IMR-90 (cell line): Measurements from ENCODE around the gene NFATC3. TPM values are rescaled to one million over a fixed set of nuclear protein-coding genes. Genes with fewer than 3 reads are reported as not detected.

ENCODE experiments used
- ATAC-seq: fragments of 200-7000 bp; cut with Tn5 transposase; 2 replicates; pipeline ENCODE4 v1.9.1; 2020; ENCODE audit warnings: low read depth, mild to moderate bottlenecking, moderate library complexity
- BruUV-seq: library from RNA; stranded (reverse); fragments of 400-500 nt; replicated peaks from 2 replicates; lab custom pipeline; 2021; lab: Mats Ljungman, UMichigan
- CTCF ChIA-PET: fragments of 300-600 bp; formaldehyde crosslinking; extraction: SDS; loops from one replicate; lab custom pipeline; 2021; ENCODE audit warnings: antibody characterized with exemption; lab: Yijun Ruan, JAX
- POLR2A ChIA-PET: fragments of 300-600 bp; sonication (Branson Sonifier 250); formaldehyde crosslinking; loops from one replicate; lab custom pipeline; 2022; ENCODE audit warnings: antibody characterized with exemption; ENCODE audit not compliant: unreplicated experiment; lab: Charles Lee
- DNase-seq: peaks from one replicate; pipeline ENCODE4 v3.0.0; 2013
- H2AFZ ChIP-seq: replicated peaks from 2 replicates; pipeline ENCODE3; 2013; ENCODE audit warnings: low read length, mild to moderate bottlenecking; ENCODE audit not compliant: poor library complexity
- H2AK5ac ChIP-seq: 2 replicates; pipeline ENCODE4 v1.6.1; 2013; ENCODE audit warnings: low read depth, low read length, inconsistent platforms
- H2AK9ac ChIP-seq: replicated peaks from 2 replicates; pipeline ENCODE3; 2013; ENCODE audit warnings: mild to moderate bottlenecking, low read depth, low read length, moderate library complexity; ENCODE audit not compliant: poor library complexity
- H2BK120ac ChIP-seq: 2 replicates; pipeline ENCODE4 v1.6.1; 2013; ENCODE audit warnings: low read depth, low read length, inconsistent platforms
- H2BK15ac ChIP-seq: 3 replicates; pipeline ENCODE4 v1.6.1; 2013; ENCODE audit warnings: low read depth, low read length, inconsistent platforms
- H2BK20ac ChIP-seq: 2 replicates; pipeline ENCODE4 v1.6.1; 2013; ENCODE audit warnings: low read depth, mild to moderate bottlenecking, inconsistent platforms, low read length, moderate library complexity
- H2BK5ac ChIP-seq: 2 replicates; pipeline ENCODE4 v1.6.1; 2013; ENCODE audit warnings: mild to moderate bottlenecking, low read depth, low read length, inconsistent platforms; ENCODE audit not compliant: poor library complexity, severe bottlenecking
- H3K14ac ChIP-seq: replicated peaks from 2 replicates; pipeline ENCODE4 v1.6.1; 2013; ENCODE audit warnings: low read depth, low read length, inconsistent platforms
- H3K18ac ChIP-seq: 2 replicates; pipeline ENCODE4 v1.6.1; 2013; ENCODE audit warnings: low read depth, low read length, control low read depth
- H3K23ac ChIP-seq: 2 replicates; pipeline ENCODE4 v1.6.1; 2013; ENCODE audit warnings: low read depth, low read length, inconsistent platforms
- H3K27ac ChIP-seq: 2 replicates; pipeline ENCODE4 v1.5.1; 2013; ENCODE audit warnings: mild to moderate bottlenecking, control low read depth, low read length; ENCODE audit not compliant: insufficient read depth
- H3K27me3 ChIP-seq: 2 replicates; pipeline ENCODE4 v1.6.1; 2013; ENCODE audit warnings: low read length; ENCODE audit not compliant: control insufficient read depth, insufficient read depth
- H3K36me3 ChIP-seq: 2 replicates; pipeline ENCODE4 v1.6.1; 2013; ENCODE audit warnings: low read length, mixed read lengths; ENCODE audit not compliant: control insufficient read depth, insufficient read depth
- H3K4ac ChIP-seq: 2 replicates; pipeline ENCODE4 v1.6.1; 2013; ENCODE audit warnings: low read depth, low read length, inconsistent platforms
- H3K4me1 ChIP-seq: 2 replicates; pipeline ENCODE4 v1.6.1; 2013; ENCODE audit warnings: low read length, mixed read lengths; ENCODE audit not compliant: control insufficient read depth, insufficient read depth
- H3K4me2 ChIP-seq: 2 replicates; pipeline ENCODE4 v1.6.1; 2013; ENCODE audit warnings: low read depth, mild to moderate bottlenecking, control low read depth, low read length, moderate library complexity
- H3K4me3 ChIP-seq: 2 replicates; pipeline ENCODE4 v1.5.1; 2013; ENCODE audit warnings: low read depth, mild to moderate bottlenecking, control low read depth, low read length, moderate library complexity; ENCODE audit not compliant: insufficient read depth
- H3K56ac ChIP-seq: 2 replicates; pipeline ENCODE4 v1.6.1; 2013; ENCODE audit warnings: low read length, inconsistent platforms; ENCODE audit not compliant: insufficient read depth; ENCODE audit errors: extremely low read depth
- H3K79me1 ChIP-seq, 2 experiments: 2 replicates each; pipeline ENCODE4 v1.6.1; 2013; ENCODE audit warnings: low read length in 2 of 2, inconsistent platforms in 1 of 2, low read depth in 1 of 2
- H3K9ac ChIP-seq: 2 replicates; pipeline ENCODE4 v1.6.1; 2013; ENCODE audit warnings: low read depth, low read length, control low read depth
- H3K9me1 ChIP-seq: 2 replicates; pipeline ENCODE4 v1.6.1; 2013; ENCODE audit warnings: low read length, inconsistent platforms; ENCODE audit not compliant: insufficient read depth
- H3K9me3 ChIP-seq: 2 replicates; pipeline ENCODE4 v1.6.1; 2013; ENCODE audit warnings: low read length; ENCODE audit not compliant: control insufficient read depth, insufficient read depth
- H4K20me1 ChIP-seq: 2 replicates; pipeline ENCODE4 v1.6.1; 2013; ENCODE audit warnings: low read length, inconsistent platforms; ENCODE audit not compliant: insufficient read depth
- H4K5ac ChIP-seq: 2 replicates; pipeline ENCODE4 v1.6.1; 2013; ENCODE audit warnings: mild to moderate bottlenecking, low read depth, low read length, control low read depth
- H4K8ac ChIP-seq, 2 experiments: 2 replicates each; pipeline ENCODE4 v1.6.1; 2013; ENCODE audit warnings: low read depth in 2 of 2, low read length in 2 of 2, control low read depth in 1 of 2, inconsistent platforms in 1 of 2
- H4K91ac ChIP-seq: 2 replicates; pipeline ENCODE4 v1.6.1; 2013; ENCODE audit warnings: low read depth, low read length, inconsistent platforms; ENCODE audit not compliant: insufficient read depth
- BHLHE40 ChIP-seq: fragments of 150-350 bp; IDR thresholded peaks from 2 replicates; pipeline ENCODE4 v1.6.1; 2016; ENCODE audit warnings: mild to moderate bottlenecking, low read depth, low read length
- CEBPB ChIP-seq: IDR thresholded peaks from 2 replicates; pipeline ENCODE4 v1.6.1; 2012; ENCODE audit warnings: low read depth, low read length, improper control_type of control experiment
- CHD1 ChIP-seq: IDR thresholded peaks from 2 replicates; pipeline ENCODE4 v1.6.1; 2012; ENCODE audit warnings: low read depth, low read length, improper control_type of control experiment
- FOS ChIP-seq: fragments of 150-350 bp; IDR thresholded peaks from 2 replicates; pipeline ENCODE4 v1.6.1; 2016; ENCODE audit warnings: low read depth, low read length
- MAFK ChIP-seq: IDR thresholded peaks from 2 replicates; pipeline ENCODE4 v1.6.1; 2012; ENCODE audit warnings: low read depth, low read length, improper control_type of control experiment
- MAZ ChIP-seq: IDR thresholded peaks from 2 replicates; pipeline ENCODE4 v1.6.1; 2012; ENCODE audit warnings: low read depth, mild to moderate bottlenecking, low read length, improper control_type of control experiment, moderate library complexity, borderline replicate concordance
- MXI1 ChIP-seq: IDR thresholded peaks from 2 replicates; pipeline ENCODE4 v1.6.1; 2012; ENCODE audit warnings: low read depth, mild to moderate bottlenecking, low read length, moderate library complexity, borderline replicate concordance
- NFE2L2 ChIP-seq: fragments of 150-350 bp; IDR thresholded peaks from 2 replicates; pipeline ENCODE4 v1.6.1; 2016; ENCODE audit warnings: low read depth, mild to moderate bottlenecking, low read length
- POLR2A ChIP-seq: IDR thresholded peaks from 2 replicates; pipeline ENCODE4 v1.6.1; 2012; ENCODE audit warnings: mild to moderate bottlenecking, low read depth, low read length
- RAD21 ChIP-seq: IDR thresholded peaks from 2 replicates; pipeline ENCODE4 v1.6.1; 2012; ENCODE audit warnings: low read length, improper control_type of control experiment
- RCOR1 ChIP-seq: IDR thresholded peaks from 2 replicates; pipeline ENCODE4 v1.6.1; 2012; ENCODE audit warnings: mild to moderate bottlenecking, low read length, improper control_type of control experiment; ENCODE audit not compliant: insufficient replicate concordance
- RFX5 ChIP-seq: IDR thresholded peaks from 2 replicates; pipeline ENCODE4 v1.8.0; 2012; ENCODE audit warnings: low read depth, mild to moderate bottlenecking, low read length, moderate library complexity
- SMC3 ChIP-seq: fragments of 150-350 bp; IDR thresholded peaks from 2 replicates; pipeline ENCODE4 v1.6.1; 2016; ENCODE audit warnings: low read depth, mild to moderate bottlenecking, antibody characterized with exemption, low read length, moderate library complexity
- WGBS, 2 experiments: methylation state at CpG; one replicate each; pipeline versions ENCODE4 v1.1.5 to v1.1.7; 2013; ENCODE audit warnings: missing lambda C conversion rate in 2 of 2; ENCODE audit not compliant: insufficient read length in 1 of 2; ENCODE audit errors: extremely low coverage in 2 of 2; 5-methylcytosine and 5-hydroxymethylcytosine counted together
- dilution Hi-C: fragments of 300-500 bp; cut with HindIII; formaldehyde crosslinking; loops from one replicate; pipeline ENCODE4 v1.14.3; 2018; ENCODE audit warnings: low sequenced_read_pairs; ENCODE audit not compliant: unreplicated experiment
- in situ Hi-C: fragments of 300-500 bp; cut with MboI; formaldehyde crosslinking; loops from 3 replicates; pipeline ENCODE4 v1.14.3; 2019; ENCODE audit warnings: low sequenced_read_pairs, inconsistent platforms, mixed read lengths
- intact Hi-C: fragments of 100-400 bp; cut with micrococcal nuclease; formaldehyde crosslinking; loops from 2 replicates; pipeline ENCODE4 v1.10.0; 2022
- polyA plus RNA-seq, 3 experiments: library from polyadenylated mRNA; depleted of rRNA; stranded (reverse); fragments of >200 nt; gene quantifications; 2 replicates each; pipeline ENCODE4 v1.2.3, GENCODE V29; 2012; ENCODE audit warnings: low replicate concordance in 1 of 3
- total RNA-seq: library from RNA; depleted of rRNA; stranded (reverse); fragments of >200 nt; gene quantifications from 2 replicates; pipeline ENCODE4 v1.2.3, GENCODE V29; 2012
- TF ChIP-seq, protein P1 (sequence below): fragments of 150-350 bp; IDR thresholded peaks from 2 replicates; pipeline ENCODE4 v1.6.1; 2016; ENCODE audit warnings: low read depth, mild to moderate bottlenecking, low read length, moderate library complexity, borderline replicate concordance
- TF ChIP-seq, protein P2 (sequence below): fragments of 150-350 bp; IDR thresholded peaks from 2 replicates; pipeline ENCODE4 v1.6.1; 2017; ENCODE audit warnings: mild to moderate bottlenecking, antibody characterized with exemption, low read length, low read depth
- TF ChIP-seq, protein P3 (sequence below): conservative IDR thresholded peaks from 2 replicates; pipeline ENCODE4 v1.5.1; 2012; ENCODE audit warnings: mild to moderate bottlenecking, low read depth, low read length, improper control_type of control experiment

NFATC3 gene
- total and polyA plus RNA-seq, 2 of the 4 experiments (the other 2 are of a cell fraction) = 6.3 to 21.5 TPM

DNA sequence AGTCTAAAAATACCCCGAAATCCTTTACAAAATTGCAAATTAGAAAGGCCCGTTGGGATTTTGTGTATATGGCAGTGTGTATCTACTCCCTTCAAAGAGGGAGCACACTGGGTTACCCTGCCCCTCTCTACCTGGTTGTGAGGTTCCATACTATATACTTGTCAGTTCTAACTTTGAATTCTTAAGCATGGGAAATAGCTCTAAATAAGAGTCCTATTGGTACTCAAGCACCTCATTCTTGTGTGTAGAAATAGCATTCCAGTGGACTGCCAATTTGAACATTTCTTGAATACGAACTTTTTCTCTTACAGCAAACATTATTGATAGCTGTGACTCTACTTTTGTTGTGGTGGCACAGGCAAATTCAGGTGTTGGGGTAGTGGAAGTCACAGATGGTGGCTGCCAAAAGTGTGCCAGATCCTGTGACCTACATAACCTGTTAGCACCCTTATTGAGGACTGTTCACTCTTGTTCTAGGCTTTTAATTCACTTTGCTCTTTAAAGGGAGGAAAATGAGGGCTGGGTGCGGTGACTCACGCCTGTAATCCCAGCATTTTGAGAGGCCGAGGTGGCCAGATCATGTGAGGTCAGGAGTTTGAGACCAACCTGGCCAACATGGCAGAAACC lies 134.7 kb downstream of the NFATC3 start:
- peaks cover 0 to 3% of the 10 kb centered on the region in 2 experiments; a peak in 1 of 4 replicates for H3K79me1 ChIP-seq
- peaks cover 3% of the 10 kb centered on the region for H3K9me1 ChIP-seq
- no peak overlapping the region for H4K5ac ChIP-seq
- no peak overlapping the region for H2BK5ac ChIP-seq
- no peak overlapping the region for H4K8ac ChIP-seq
- ATAC-seq = no peak
- no peaks in the 10 kb centered on the region for H3K9me3 ChIP-seq
- H3K18ac ChIP-seq = no peak overlapping the region
- H3K4me1 ChIP-seq = no peaks in the 10 kb centered on the region
- no TSS peak for BruUV-seq
- WGBS, 2 experiments = no CpG with 5 or more reads among the region's 6 CpGs
- H2AFZ ChIP-seq = no peak overlapping the region
- no peak overlapping the region for H3K23ac ChIP-seq
- TF ChIP-seq, protein P1, sequence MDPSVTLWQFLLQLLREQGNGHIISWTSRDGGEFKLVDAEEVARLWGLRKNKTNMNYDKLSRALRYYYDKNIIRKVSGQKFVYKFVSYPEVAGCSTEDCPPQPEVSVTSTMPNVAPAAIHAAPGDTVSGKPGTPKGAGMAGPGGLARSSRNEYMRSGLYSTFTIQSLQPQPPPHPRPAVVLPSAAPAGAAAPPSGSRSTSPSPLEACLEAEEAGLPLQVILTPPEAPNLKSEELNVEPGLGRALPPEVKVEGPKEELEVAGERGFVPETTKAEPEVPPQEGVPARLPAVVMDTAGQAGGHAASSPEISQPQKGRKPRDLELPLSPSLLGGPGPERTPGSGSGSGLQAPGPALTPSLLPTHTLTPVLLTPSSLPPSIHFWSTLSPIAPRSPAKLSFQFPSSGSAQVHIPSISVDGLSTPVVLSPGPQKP = no peak
- TF ChIP-seq MAZ = no peak
- TF ChIP-seq SMC3 = no peak
- TF ChIP-seq CEBPB = no peak
- TF ChIP-seq POLR2A = no peak
- no peak for TF ChIP-seq MXI1
- TF ChIP-seq MAFK = no peak
- TF ChIP-seq, protein P2, sequence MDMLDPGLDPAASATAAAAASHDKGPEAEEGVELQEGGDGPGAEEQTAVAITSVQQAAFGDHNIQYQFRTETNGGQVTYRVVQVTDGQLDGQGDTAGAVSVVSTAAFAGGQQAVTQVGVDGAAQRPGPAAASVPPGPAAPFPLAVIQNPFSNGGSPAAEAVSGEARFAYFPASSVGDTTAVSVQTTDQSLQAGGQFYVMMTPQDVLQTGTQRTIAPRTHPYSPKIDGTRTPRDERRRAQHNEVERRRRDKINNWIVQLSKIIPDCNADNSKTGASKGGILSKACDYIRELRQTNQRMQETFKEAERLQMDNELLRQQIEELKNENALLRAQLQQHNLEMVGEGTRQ = no peak
- TF ChIP-seq CHD1 = no peak
- TF ChIP-seq, protein P3, sequence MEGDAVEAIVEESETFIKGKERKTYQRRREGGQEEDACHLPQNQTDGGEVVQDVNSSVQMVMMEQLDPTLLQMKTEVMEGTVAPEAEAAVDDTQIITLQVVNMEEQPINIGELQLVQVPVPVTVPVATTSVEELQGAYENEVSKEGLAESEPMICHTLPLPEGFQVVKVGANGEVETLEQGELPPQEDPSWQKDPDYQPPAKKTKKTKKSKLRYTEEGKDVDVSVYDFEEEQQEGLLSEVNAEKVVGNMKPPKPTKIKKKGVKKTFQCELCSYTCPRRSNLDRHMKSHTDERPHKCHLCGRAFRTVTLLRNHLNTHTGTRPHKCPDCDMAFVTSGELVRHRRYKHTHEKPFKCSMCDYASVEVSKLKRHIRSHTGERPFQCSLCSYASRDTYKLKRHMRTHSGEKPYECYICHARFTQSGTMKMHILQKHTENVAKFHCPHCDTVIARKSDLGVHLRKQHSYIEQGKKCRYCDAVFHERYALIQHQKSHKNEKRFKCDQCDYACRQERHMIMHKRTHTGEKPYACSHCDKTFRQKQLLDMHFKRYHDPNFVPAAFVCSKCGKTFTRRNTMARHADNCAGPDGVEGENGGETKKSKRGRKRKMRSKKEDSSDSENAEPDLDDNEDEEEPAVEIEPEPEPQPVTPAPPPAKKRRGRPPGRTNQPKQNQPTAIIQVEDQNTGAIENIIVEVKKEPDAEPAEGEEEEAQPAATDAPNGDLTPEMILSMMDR = no peak
- TF ChIP-seq NFE2L2 = no peak
- TF ChIP-seq FOS = no peak
- no peak for TF ChIP-seq RAD21
- TF ChIP-seq RCOR1 = no peak
- no peak for TF ChIP-seq RFX5
- no peak for TF ChIP-seq BHLHE40
- ChIA-PET POLR2A (no interaction called here), CTCF (interaction anchor here (1.2 kb wide), 1 partner anchor 9 kb away, joined by 3 read pairs; no protein-coding TSS in a partner anchor)
- no peak overlapping the region for H3K14ac ChIP-seq
- H2AK5ac ChIP-seq = no peak overlapping the region
- no peak overlapping the region for H3K56ac ChIP-seq
- dilution Hi-C loops = no loop called here
- H4K91ac ChIP-seq = no peak overlapping the region
- no peak overlapping the region for H3K4ac ChIP-seq
- no peak overlapping the region for H3K27ac ChIP-seq
- H3K4me3 ChIP-seq = no peak overlapping the region
- H3K36me3 ChIP-seq = peaks cover 4% of the 10 kb centered on the region; the same call in 1 of the 2 replicates
- intact Hi-C loops = loop anchor here (10.0 kb wide), 1 partner anchor 255 kb away; the partner anchor contains the start of gene SLC12A4
- H4K20me1 ChIP-seq = no peaks in the 10 kb centered on the region
- H2BK15ac ChIP-seq = no peak overlapping the region
- H2BK120ac ChIP-seq = no peak overlapping the region
- in situ Hi-C loops = loop anchor here (10.0 kb wide), 2 partner anchors 125 to 235 kb away; partner anchors contain the start of gene DPEP3
- no peaks in the 10 kb centered on the region for H3K27me3 ChIP-seq
- no peak overlapping the region for H3K4me2 ChIP-seq
- DNase-seq = no peak
- H2AK9ac ChIP-seq = peak overlapping the region; percentile 51
- H2BK20ac ChIP-seq = no peak overlapping the region
- H3K9ac ChIP-seq = no peak overlapping the region
